Heart right ventricle (tissue), 16 donors: ENCODE measurements around the gene TEX2. TPM values are rescaled to one million over a fixed set of nuclear protein-coding genes. Genes with fewer than 3 reads are reported as not detected.

Source experiments
- ATAC-seq, 8 donors: fragments of 200-7000 bp; cut with Tn5 transposase; one replicate each; pipeline ENCODE4 v1.9.1; 2020; ENCODE audit warnings: mild to moderate bottlenecking in 8 of 8, moderate library complexity in 8 of 8, moderate number of reproducible peaks in 1 of 8
- DNase-seq, 2 donors: peaks; one replicate each; pipeline ENCODE4 v3.0.0-alpha.2; 2020
- H3K27ac ChIP-seq, 10 donors: fragments of 200-600 bp; sonication (generic) in 2 of 10; one replicate each; pipeline versions ENCODE4 v1.5.0 to v1.8.0; 2020 to 2022; ENCODE audit warnings: mild to moderate bottlenecking in 3 of 10
- H3K27me3 ChIP-seq, 7 donors: fragments of 200-600 bp; one replicate each; pipeline ENCODE4 v1.8.0; 2021 to 2022; ENCODE audit warnings: mild to moderate bottlenecking in 2 of 7
- H3K36me3 ChIP-seq, 9 donors: fragments of 200-600 bp; sonication (generic) in 1 of 9; one replicate each; pipeline versions ENCODE4 v1.5.0 to v1.8.0; 2020 to 2022; ENCODE audit warnings: mild to moderate bottlenecking in 2 of 9
- H3K4me1 ChIP-seq, 9 donors: fragments of 200-600 bp; sonication (generic) in 1 of 9; one replicate each; pipeline versions ENCODE4 v1.5.0 to v1.8.0; 2020 to 2022; ENCODE audit warnings: mild to moderate bottlenecking in 4 of 9
- H3K4me3 ChIP-seq, 10 donors: fragments of 200-600 bp; sonication (generic) in 2 of 10; one replicate each; pipeline versions ENCODE4 v1.5.0 to v1.8.0; 2020 to 2022; ENCODE audit warnings: mild to moderate bottlenecking in 7 of 10, moderate library complexity in 2 of 10
- H3K9me3 ChIP-seq, 11 donors: fragments of 200-600 bp in 10 of 11; sonication (generic) in 2 of 11; one replicate each; pipeline versions ENCODE4 v1.5.0 to v1.8.0; 2013 to 2022; ENCODE audit warnings: mild to moderate bottlenecking in 2 of 11, control low read depth in 1 of 11, moderate library complexity in 1 of 11
- WGBS, 2 donors: extraction: QIAGEN DNeasy Blood & Tissue Kit; methylation state at CpG; one replicate each; pipeline ENCODE4 v1.1.7; 2013; ENCODE audit warnings: inconsistent platforms in 1 of 2; 5-methylcytosine and 5-hydroxymethylcytosine counted together
- intact Hi-C, 10 donors: fragments of 100-400 bp; cut with DNase I; formaldehyde crosslinking; loops; one replicate each; pipeline versions ENCODE4 v1.11.1 to v1.14.2; 2022
- polyA plus RNA-seq, 2 donors: library from polyadenylated mRNA; stranded (reverse); fragments of 200-250 nt; gene quantifications; one replicate each; pipeline ENCODE4 v1.2.3, GENCODE V29; 2013
- total RNA-seq, 10 donors: library from RNA; stranded (reverse); fragmentation: NEBNext Ultra II Directional in 3 of 10; extraction: Animal tissue kit (Norgen Biotek cat#: 25700) in 3 of 10; gene quantifications; one replicate each; pipeline versions ENCODE4 v1.2.1 to v1.2.4, GENCODE V29; 2021 to 2023
- TF ChIP-seq, protein P1 (sequence below), 9 donors: fragments of 200-600 bp; sonication (generic) in 2 of 9; IDR thresholded peaks; one replicate each; pipeline versions ENCODE4 v1.5.0 to v1.8.0; 2021 to 2022; ENCODE audit warnings: antibody characterized with exemption in 9 of 9, mild to moderate bottlenecking in 5 of 9, moderate library complexity in 1 of 9
- donor health status: Arrhythmogenic right ventricular cardiomyopathy.
- donor health status: ischemic (EF 13 %, LVEDD 7.1; RV severe dilation, severe dysfunction).
- donor health status: healthy with polysubstance abuse.
- donor health status: DM: no; HTN: yes; CAD: no.
- donor health status: DM: no; HTN: no; CAD: no.
- donor health status: ischemic (EF 25% LVEDD 6.9; RV normal size, moderate dysfunction).
- donor health status: ischemic (EF 25% LVEDD 5.7; RV mildly dilated, moderate dysfunction).
- donor health status: healthy.
- donor health status: DM: yes; HTN: yes; CAD: no.
- donor health status: Ischemic cardiomyopathy.
- donor health status: ischemic (EF 35%, LVEDD 5.7; RV mildly dilated, moderate dysfunction).
- donor health status: nonischemic (EF 11% LVEDD 7.7; RV severe dilation, severe dysfunction).
- donor health status: DM: yes; HTN: yes; CAD: no.
- donor health status: PGD.
- donor health status: ischemic (EF 29% LVEDD 5.4; RV normal size, mild dysfunction).
- donor health status: nonischemic (EF 23%, LVEDD 6.1; RV moderate dilation, normal function).

TEX2 gene
- total and polyA plus RNA-seq, 12 donors: 15.9 to 60.5 (median 54.5) TPM

- Histone ChIP-seq H3K4me3 (no peak overlapping the region), H3K9me3 (peaks cover 0 to 6% (median 0%) of the 10 kb centered on the region in 11 donors), H3K4me1 (peaks cover 9 to 57% (median 40%) of the 10 kb centered on the region in 9 donors), H3K27ac (peak overlapping the region in 9 of 10 donors; percentile 35 to 72 (median 53)), H3K36me3 (no peaks in the 10 kb centered on the region), H3K27me3 (no peaks in the 10 kb centered on the region)
- TF ChIP-seq, protein P1, sequence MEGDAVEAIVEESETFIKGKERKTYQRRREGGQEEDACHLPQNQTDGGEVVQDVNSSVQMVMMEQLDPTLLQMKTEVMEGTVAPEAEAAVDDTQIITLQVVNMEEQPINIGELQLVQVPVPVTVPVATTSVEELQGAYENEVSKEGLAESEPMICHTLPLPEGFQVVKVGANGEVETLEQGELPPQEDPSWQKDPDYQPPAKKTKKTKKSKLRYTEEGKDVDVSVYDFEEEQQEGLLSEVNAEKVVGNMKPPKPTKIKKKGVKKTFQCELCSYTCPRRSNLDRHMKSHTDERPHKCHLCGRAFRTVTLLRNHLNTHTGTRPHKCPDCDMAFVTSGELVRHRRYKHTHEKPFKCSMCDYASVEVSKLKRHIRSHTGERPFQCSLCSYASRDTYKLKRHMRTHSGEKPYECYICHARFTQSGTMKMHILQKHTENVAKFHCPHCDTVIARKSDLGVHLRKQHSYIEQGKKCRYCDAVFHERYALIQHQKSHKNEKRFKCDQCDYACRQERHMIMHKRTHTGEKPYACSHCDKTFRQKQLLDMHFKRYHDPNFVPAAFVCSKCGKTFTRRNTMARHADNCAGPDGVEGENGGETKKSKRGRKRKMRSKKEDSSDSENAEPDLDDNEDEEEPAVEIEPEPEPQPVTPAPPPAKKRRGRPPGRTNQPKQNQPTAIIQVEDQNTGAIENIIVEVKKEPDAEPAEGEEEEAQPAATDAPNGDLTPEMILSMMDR (IDR thresholded peaks at IDR 0.05): no peak
- WGBS, 2 donors: 57 to 60% methylated on average over 5 of the region's 5 CpGs
- intact Hi-C loops: loop anchor here in 1 of 10 donors (5.0 kb wide), 1 partner anchor 39 kb away; no protein-coding TSS in a partner anchor
- DNase-seq (no peak), ATAC-seq (peak in 7 of 8 donors; percentile 64 to 83 (median 74))
These were observed 60.2 kb downstream of the TEX2 start for GRCh38 chr17:64202683-64203344.

DNA sequence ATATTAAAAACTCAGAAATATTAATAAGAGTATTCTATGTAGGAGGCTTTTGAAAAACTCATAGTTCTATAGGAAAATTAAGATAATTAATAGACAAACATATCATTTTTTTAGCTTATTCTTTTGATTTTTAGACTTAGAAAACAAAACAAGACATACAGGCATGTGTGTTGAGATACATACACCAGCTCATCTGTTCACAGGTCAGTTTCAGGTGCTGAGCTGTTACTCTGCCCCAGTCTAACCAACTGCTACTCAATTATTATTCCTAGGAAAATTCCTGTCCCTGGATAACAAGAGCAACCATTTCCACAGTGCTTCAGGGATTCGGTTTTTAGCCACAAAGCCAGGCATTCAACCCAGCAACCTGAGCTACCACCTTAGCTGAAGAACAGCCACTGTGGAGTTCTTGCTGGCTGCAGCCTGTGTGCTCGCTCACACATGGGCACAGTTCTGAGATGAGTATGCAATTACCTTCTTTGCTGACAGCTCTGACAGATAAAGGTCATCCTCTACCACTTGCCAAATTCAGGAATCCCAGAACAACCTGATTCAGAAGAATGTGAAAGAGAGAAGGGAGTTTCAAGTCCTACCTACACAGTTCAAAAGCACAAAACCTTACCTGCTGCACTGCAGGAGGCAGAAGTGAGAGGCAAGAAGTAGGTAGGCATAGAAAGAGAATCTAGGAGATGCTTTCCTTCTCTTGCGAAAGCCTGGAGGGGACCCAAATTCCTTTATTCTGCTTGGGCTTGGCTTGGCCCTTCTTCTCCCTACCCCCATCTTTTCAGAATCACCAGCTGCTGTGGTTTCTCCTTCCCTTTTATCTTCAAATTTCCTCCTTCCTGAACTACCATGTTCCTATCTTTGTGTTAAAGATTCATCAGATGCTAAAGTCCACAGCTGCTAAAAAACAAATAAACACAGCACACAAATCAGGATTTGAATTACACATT is 62.7 kb downstream of the TEX2 start:
- ATAC-seq (peak in 2 of 8 donors; percentile 25 to 41), DNase-seq (no peak)
- Histone ChIP-seq H3K4me3 (no peak overlapping the region), H3K36me3 (no peaks in the 10 kb centered on the region), H3K4me1 (peaks cover 9 to 57% (median 42%) of the 10 kb centered on the region in 9 donors), H3K9me3 (peaks cover 0 to 16% (median 4%) of the 10 kb centered on the region in 11 donors), H3K27me3 (no peaks in the 10 kb centered on the region), H3K27ac (no peak overlapping the region)
- intact Hi-C loops: loop anchor here in 1 of 10 donors (5.0 kb wide), 1 partner anchor 42 kb away; no protein-coding TSS in a partner anchor
- TF ChIP-seq, protein P1 (IDR thresholded peaks at IDR 0.05): no peak
- WGBS, 2 donors: 67 to 71% methylated on average over 3 of the region's 3 CpGs

GRCh38 chr17:64198331-64199090 is 64.5 kb downstream of the TEX2 start:
- H3K4me1 ChIP-seq: peaks cover 9 to 50% (median 43%) of the 10 kb centered on the region in 9 donors
- peaks cover 0 to 16% (median 4%) of the 10 kb centered on the region in 11 donors for H3K9me3 ChIP-seq
- no peak overlapping the region for H3K4me3 ChIP-seq
- no peaks in the 10 kb centered on the region for H3K27me3 ChIP-seq
- TF ChIP-seq, protein P1 (IDR thresholded peaks at IDR 0.05): no peak
- no peak for DNase-seq
- no peak for ATAC-seq
- peaks cover 0 to 14% (median 0%) of the 10 kb centered on the region in 9 donors for H3K36me3 ChIP-seq
- intact Hi-C loops: no loop called here
- 91 to 94% methylated on average over 5 of the region's 5 CpGs for WGBS, 2 donors
- H3K27ac ChIP-seq: no peak overlapping the region
